HepG2 (cell line): ENCODE data around the gene U2SURP. TPM values are rescaled to one million over a fixed set of nuclear protein-coding genes. Genes with fewer than 3 reads are reported as not detected.

Experiments
- AHDC1 ChIP-seq: sonication (generic); formaldehyde crosslinking; IDR thresholded peaks from 2 replicates; pipeline ENCODE4 v1.5.1; 2020; ENCODE audit warnings: mild to moderate bottlenecking, missing genetic modification reagents, borderline replicate concordance
- ARNT ChIP-seq: fragments of 450-650 bp; IDR thresholded peaks from 2 replicates; pipeline ENCODE4 v1.6.1; 2017
- ATRX ChIP-seq: sonication (generic); formaldehyde crosslinking; IDR thresholded peaks from 2 replicates; pipeline ENCODE4 v1.4.0; 2020; ENCODE audit warnings: missing genetic modification reagents, borderline replicate concordance
- MAF1 ChIP-seq: sonication (generic); formaldehyde crosslinking; IDR thresholded peaks from 2 replicates; pipeline ENCODE4 v1.5.0; 2020; ENCODE audit warnings: missing genetic modification reagents, borderline replicate concordance
- SKIL ChIP-seq: sonication (generic); formaldehyde crosslinking; IDR thresholded peaks from 2 replicates; pipeline ENCODE4 v1.8.0; 2022; ENCODE audit warnings: missing genetic modification reagents, mild to moderate bottlenecking, moderate library complexity, borderline replicate concordance
- SSRP1 ChIP-seq: IDR thresholded peaks from 2 replicates; pipeline ENCODE4 v1.6.1; 2016; ENCODE audit warnings: control low read depth
- ZBTB3 ChIP-seq: sonication (generic); formaldehyde crosslinking; IDR thresholded peaks from 2 replicates; pipeline ENCODE4 v1.4.0; 2020; ENCODE audit warnings: low read depth, mild to moderate bottlenecking, moderate library complexity, missing genetic modification reagents, borderline replicate concordance
- ZNF276 ChIP-seq: sonication (generic); formaldehyde crosslinking; IDR thresholded peaks from 2 replicates; pipeline ENCODE4 v1.4.0; 2020; ENCODE audit warnings: mild to moderate bottlenecking, low read depth, missing genetic modification reagents
- ZNF558 ChIP-seq: sonication (generic); formaldehyde crosslinking; IDR thresholded peaks from 2 replicates; pipeline ENCODE4 v1.9.0; 2022; ENCODE audit warnings: mild to moderate bottlenecking, missing genetic modification reagents, borderline replicate concordance
- ZNF619 ChIP-seq: sonication (generic); formaldehyde crosslinking; IDR thresholded peaks from 2 replicates; pipeline ENCODE4 v1.4.0; 2020; ENCODE audit warnings: mild to moderate bottlenecking, missing genetic modification reagents
- ZNF670 ChIP-seq: sonication (generic); formaldehyde crosslinking; IDR thresholded peaks from 2 replicates; pipeline ENCODE4 v1.8.0; 2022; ENCODE audit warnings: mild to moderate bottlenecking, missing genetic modification reagents, borderline replicate concordance
- ZNF704 ChIP-seq: sonication (generic); formaldehyde crosslinking; IDR thresholded peaks from 2 replicates; pipeline ENCODE4 v1.8.1; 2023; ENCODE audit warnings: mild to moderate bottlenecking, inconsistent platforms, moderate library complexity, missing genetic modification reagents, borderline replicate concordance
- polyA plus RNA-seq, 8 experiments: library from polyadenylated mRNA; depleted of rRNA in 3 of 8; stranded (reverse) in 7 of 8; unstranded in 1 of 8; fragments of >200 nt; fragmentation: Illumina TruSeq in 4 of 8; extraction: Trizol in 4 of 8; gene quantifications; 2 replicates each; pipeline versions ENCODE4 v1.2.1 to v1.2.3, GENCODE V29; 2011 to 2016; ENCODE audit warnings: low read depth in 4 of 8, missing spikeins in 1 of 8, mixed read lengths in 1 of 8; ENCODE audit not compliant: insufficient read depth in 1 of 8
- total RNA-seq, 5 experiments: library from RNA; depleted of rRNA; stranded (reverse); fragments of >200 nt; fragmentation: Illumina TruSeq; extraction: Trizol; gene quantifications; 2 replicates each; pipeline ENCODE4 v1.2.3, GENCODE V29; 2016; ENCODE audit warnings: low read depth in 1 of 5
- TF ChIP-seq, protein P1 (sequence below): IDR thresholded peaks from 2 replicates; pipeline ENCODE4 v1.6.1; 2016; ENCODE audit warnings: mild to moderate bottlenecking
- TF ChIP-seq, protein P2 (sequence below): IDR thresholded peaks from 2 replicates; pipeline ENCODE4 v1.6.1; 2018; ENCODE audit warnings: missing genetic modification reagents

Gene U2SURP
- total and polyA plus RNA-seq, 2 of the 13 experiments (the other 11 are each of a cell fraction or from before 2014, with no cell fraction given): 55.9 to 173 TPM

DNA sequence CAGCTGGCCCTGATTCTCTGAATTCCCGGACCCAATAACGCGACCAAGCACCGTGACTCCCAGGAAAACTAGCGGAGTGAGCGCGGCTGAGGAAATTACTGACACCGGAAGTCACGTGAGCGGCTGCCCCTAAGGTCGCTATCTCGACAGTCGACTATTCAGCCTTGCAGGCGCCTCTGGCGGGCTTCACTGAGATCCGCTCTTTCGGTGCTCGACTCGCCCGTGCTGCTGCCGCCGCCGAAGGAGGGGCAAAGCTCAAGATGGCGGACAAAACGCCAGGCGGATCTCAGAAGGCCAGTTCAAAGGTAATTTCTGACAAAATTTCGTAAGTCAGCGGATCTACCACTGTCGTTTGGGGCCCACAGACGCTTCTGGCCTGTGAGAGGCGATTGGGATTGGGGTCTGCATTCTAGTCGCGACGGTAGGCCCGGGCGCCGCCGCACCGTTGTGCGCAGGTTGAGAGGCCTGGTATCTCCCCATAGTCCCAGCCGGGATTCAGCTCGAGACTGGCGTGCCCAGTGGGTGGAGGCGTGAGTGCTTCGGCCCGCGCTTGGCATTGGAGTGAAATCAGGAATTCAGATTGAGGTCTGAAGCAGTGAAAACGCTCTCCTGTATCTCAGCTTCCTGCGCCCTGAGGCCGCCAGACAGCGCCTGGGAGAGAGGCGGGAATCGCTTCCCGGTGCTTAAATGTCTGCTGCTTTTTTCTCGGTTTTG, at the start of gene U2SURP (continued):
- peak; percentile 71; the same call in 1 of the 2 replicates for TF ChIP-seq ZNF704 (CRISPR knock-in tag)
- no peak for TF ChIP-seq ARNT
- no peak for TF ChIP-seq ATRX (CRISPR knock-in tag)
- TF ChIP-seq MAF1: 0 out of 2 replicates have a peak, but pooled peaks have one; percentile 52
- peak; percentile 96; the same call in 1 of the 2 replicates for TF ChIP-seq ZNF670 (CRISPR knock-in tag)
- TF ChIP-seq ZNF619 (CRISPR knock-in tag): peak; percentile 73; the same call in 1 of the 2 replicates
- TF ChIP-seq AHDC1 (CRISPR knock-in tag): peak; percentile 78
- no peak for TF ChIP-seq SSRP1
- peak; percentile 77; the same call in 1 of the 2 replicates for TF ChIP-seq ZNF276 (CRISPR knock-in tag)
- TF ChIP-seq ZBTB3: no peak
- TF ChIP-seq, protein P1, sequence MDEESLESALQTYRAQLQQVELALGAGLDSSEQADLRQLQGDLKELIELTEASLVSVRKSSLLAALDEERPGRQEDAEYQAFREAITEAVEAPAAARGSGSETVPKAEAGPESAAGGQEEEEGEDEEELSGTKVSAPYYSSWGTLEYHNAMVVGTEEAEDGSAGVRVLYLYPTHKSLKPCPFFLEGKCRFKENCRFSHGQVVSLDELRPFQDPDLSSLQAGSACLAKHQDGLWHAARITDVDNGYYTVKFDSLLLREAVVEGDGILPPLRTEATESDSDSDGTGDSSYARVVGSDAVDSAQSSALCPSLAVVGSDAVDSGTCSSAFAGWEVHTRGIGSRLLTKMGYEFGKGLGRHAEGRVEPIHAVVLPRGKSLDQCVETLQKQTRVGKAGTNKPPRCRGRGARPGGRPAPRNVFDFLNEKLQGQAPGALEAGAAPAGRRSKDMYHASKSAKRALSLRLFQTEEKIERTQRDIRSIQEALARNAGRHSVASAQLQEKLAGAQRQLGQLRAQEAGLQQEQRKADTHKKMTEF (CRISPR knock-in tag): peak; percentile 91
- peak; percentile 57; the same call in 1 of the 2 replicates for TF ChIP-seq SKIL (CRISPR knock-in tag)
- TF ChIP-seq, protein P2, sequence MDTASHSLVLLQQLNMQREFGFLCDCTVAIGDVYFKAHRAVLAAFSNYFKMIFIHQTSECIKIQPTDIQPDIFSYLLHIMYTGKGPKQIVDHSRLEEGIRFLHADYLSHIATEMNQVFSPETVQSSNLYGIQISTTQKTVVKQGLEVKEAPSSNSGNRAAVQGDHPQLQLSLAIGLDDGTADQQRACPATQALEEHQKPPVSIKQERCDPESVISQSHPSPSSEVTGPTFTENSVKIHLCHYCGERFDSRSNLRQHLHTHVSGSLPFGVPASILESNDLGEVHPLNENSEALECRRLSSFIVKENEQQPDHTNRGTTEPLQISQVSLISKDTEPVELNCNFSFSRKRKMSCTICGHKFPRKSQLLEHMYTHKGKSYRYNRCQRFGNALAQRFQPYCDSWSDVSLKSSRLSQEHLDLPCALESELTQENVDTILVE: peak; percentile 95
- peak; percentile 70; the same call in 1 of the 2 replicates for TF ChIP-seq ZNF558 (CRISPR knock-in tag)
